PC-3 (cell line): ENCODE results near the gene SEMA6B. TPM values are rescaled to one million over a fixed set of nuclear protein-coding genes. Genes with fewer than 3 reads are reported as not detected.

Experiments used
- ATAC-seq: fragments of 200-7000 bp; cut with Tn5 transposase; 2 replicates; pipeline ENCODE4 v1.9.1; 2020; ENCODE audit warnings: mild to moderate bottlenecking, moderate library complexity
- BruUV-seq: library from RNA; stranded (reverse); fragments of 400-500 nt; replicated peaks from 2 replicates; lab custom pipeline; 2021; lab: Mats Ljungman, UMichigan
- CTCF ChIA-PET: fragments of 300-600 bp; sonication (Branson Sonifier 250); formaldehyde crosslinking; loops from one replicate; lab custom pipeline; 2022; ENCODE audit warnings: antibody characterized with exemption; lab: Charles Lee
- POLR2A ChIA-PET: fragments of 300-600 bp; sonication (Branson Sonifier 250); formaldehyde crosslinking; loops from one replicate; lab custom pipeline; 2022; ENCODE audit warnings: antibody characterized with exemption; ENCODE audit not compliant: unreplicated experiment; lab: Charles Lee
- DNase-seq: peaks from one replicate; pipeline ENCODE4 v3.0.0-alpha.2; 2015
- H2AFZ ChIP-seq: fragments of 300-600 bp; sonication (generic); 2 replicates; pipeline ENCODE4 v1.6.0; 2016; ENCODE audit warnings: antibody characterized with exemption, low read length
- H3F3A ChIP-seq: fragments of 300-600 bp; sonication (generic); one replicate; pipeline ENCODE4 v1.6.0; 2017; ENCODE audit warnings: antibody characterized with exemption, low read length, control low read depth, mild to moderate bottlenecking; ENCODE audit not compliant: unreplicated experiment
- H3K27ac ChIP-seq: fragments of 300-600 bp; sonication (generic); 2 replicates; pipeline ENCODE4 v1.5.1; 2016; ENCODE audit warnings: mild to moderate bottlenecking, low read length
- H3K27me3 ChIP-seq: fragments of 300-600 bp; sonication (generic); 2 replicates; pipeline ENCODE4 v1.6.1; 2016; ENCODE audit warnings: low read length, mixed read lengths
- H3K36me3 ChIP-seq: fragments of 300-600 bp; sonication (generic); 2 replicates; pipeline ENCODE4 v1.6.1; 2016; ENCODE audit warnings: low read depth, mixed run types, low read length, mixed read lengths
- H3K4me1 ChIP-seq: fragments of 300-600 bp; sonication (generic); 2 replicates; pipeline ENCODE4 v1.5.1; 2016; ENCODE audit warnings: low read length; ENCODE audit not compliant: insufficient read depth
- H3K4me2 ChIP-seq: fragments of 300-600 bp; sonication (generic); 2 replicates; pipeline ENCODE4 v1.6.0; 2016; ENCODE audit warnings: low read length
- H3K4me3 ChIP-seq: fragments of 300-600 bp; sonication (generic); 2 replicates; pipeline ENCODE4 v1.5.1; 2016; ENCODE audit warnings: mild to moderate bottlenecking, low read length, mixed read lengths
- H3K79me2 ChIP-seq: fragments of 300-600 bp; sonication (generic); 2 replicates; pipeline ENCODE4 v1.6.1; 2017; ENCODE audit warnings: low read length, mixed read lengths
- H3K9ac ChIP-seq: fragments of 300-600 bp; sonication (generic); 2 replicates; pipeline ENCODE4 v1.6.0; 2016; ENCODE audit warnings: mild to moderate bottlenecking, low read length
- H3K9me2 ChIP-seq: fragments of 300-600 bp; sonication (generic); replicated peaks from 2 replicates; pipeline ENCODE4 v1.6.1; 2016; ENCODE audit warnings: mixed run types, low read length, mixed read lengths
- H3K9me3 ChIP-seq: fragments of 300-600 bp; sonication (generic); 2 replicates; pipeline ENCODE4 v1.6.1; 2016; ENCODE audit warnings: low read length, mixed read lengths
- H4K20me1 ChIP-seq: fragments of 300-600 bp; sonication (generic); 2 replicates; pipeline ENCODE4 v1.6.1; 2016; ENCODE audit warnings: low read length, mixed read lengths
- EZH2 ChIP-seq: fragments of 300-600 bp; sonication (generic); IDR thresholded peaks from one replicate; pipeline ENCODE4 v1.6.1; 2017; ENCODE audit warnings: antibody characterized with exemption, mild to moderate bottlenecking, low read length; ENCODE audit not compliant: unreplicated experiment
- EZH2phosphoT487 ChIP-seq: fragments of 300-600 bp; sonication (generic); IDR thresholded peaks from 2 replicates; pipeline ENCODE4 v1.6.1; 2018; ENCODE audit warnings: mild to moderate bottlenecking, antibody characterized with exemption, low read length, borderline replicate concordance
- intact Hi-C: fragments of 100-400 bp; cut with micrococcal nuclease; formaldehyde crosslinking; loops from 2 replicates; pipeline ENCODE4 v1.9.0; 2023
- total RNA-seq: library from RNA; depleted of rRNA; stranded (reverse); fragments of >200 nt; gene quantifications from 2 replicates; pipeline ENCODE4 v1.2.3, GENCODE V29; 2014
- TF ChIP-seq, protein P1 (sequence below): fragments of 300-600 bp; sonication (generic); conservative IDR thresholded peaks from 2 replicates; pipeline ENCODE4 v1.5.1; 2017; ENCODE audit warnings: antibody characterized with exemption, low read depth, mild to moderate bottlenecking, low read length

The SEMA6B gene
- total RNA-seq, 1 experiment from 2014 or later, result 9.0 TPM

DNA sequence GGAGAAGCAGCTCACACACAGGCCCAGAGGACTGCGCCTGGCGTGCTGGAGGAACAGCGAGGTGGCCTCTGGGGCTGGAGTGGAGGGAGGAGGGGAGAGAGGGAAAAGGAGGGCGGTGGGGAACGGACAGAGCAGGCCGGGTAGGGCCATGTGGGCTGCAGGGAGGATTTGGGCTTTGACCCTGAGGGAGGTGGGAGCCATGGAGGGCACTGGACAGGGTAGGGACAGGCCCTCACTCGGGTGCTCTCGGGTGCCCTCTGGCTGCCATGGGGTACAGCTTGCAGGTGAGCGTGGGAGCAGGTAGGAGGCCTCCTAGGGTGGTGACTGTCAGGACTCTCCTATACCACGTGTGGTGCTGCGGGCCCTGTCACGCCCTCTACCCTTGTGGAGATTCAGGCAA lies 64.0 kb downstream of the SEMA6B start:
- POLR2A ChIA-PET, result no interaction called here
- CTCF ChIA-PET, result interaction anchor here (0.5 kb wide), 1 partner anchor 10 kb away, joined by 10 read pairs; no protein-coding TSS in a partner anchor
- TF ChIP-seq EZH2phosphoT487 (no peak), EZH2 (no peak)
- TF ChIP-seq, protein P1, sequence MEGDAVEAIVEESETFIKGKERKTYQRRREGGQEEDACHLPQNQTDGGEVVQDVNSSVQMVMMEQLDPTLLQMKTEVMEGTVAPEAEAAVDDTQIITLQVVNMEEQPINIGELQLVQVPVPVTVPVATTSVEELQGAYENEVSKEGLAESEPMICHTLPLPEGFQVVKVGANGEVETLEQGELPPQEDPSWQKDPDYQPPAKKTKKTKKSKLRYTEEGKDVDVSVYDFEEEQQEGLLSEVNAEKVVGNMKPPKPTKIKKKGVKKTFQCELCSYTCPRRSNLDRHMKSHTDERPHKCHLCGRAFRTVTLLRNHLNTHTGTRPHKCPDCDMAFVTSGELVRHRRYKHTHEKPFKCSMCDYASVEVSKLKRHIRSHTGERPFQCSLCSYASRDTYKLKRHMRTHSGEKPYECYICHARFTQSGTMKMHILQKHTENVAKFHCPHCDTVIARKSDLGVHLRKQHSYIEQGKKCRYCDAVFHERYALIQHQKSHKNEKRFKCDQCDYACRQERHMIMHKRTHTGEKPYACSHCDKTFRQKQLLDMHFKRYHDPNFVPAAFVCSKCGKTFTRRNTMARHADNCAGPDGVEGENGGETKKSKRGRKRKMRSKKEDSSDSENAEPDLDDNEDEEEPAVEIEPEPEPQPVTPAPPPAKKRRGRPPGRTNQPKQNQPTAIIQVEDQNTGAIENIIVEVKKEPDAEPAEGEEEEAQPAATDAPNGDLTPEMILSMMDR, result peak; percentile 46
- DNase-seq (no peak), ATAC-seq (peak; percentile 87)
- peaks cover 28% of the 10 kb centered on the region for H3K36me3 ChIP-seq
- no TSS peak for BruUV-seq
- H3K4me1 ChIP-seq, result no peaks in the 10 kb centered on the region
- H4K20me1 ChIP-seq, result no peaks in the 10 kb centered on the region
- no peaks in the 10 kb centered on the region for H3F3A ChIP-seq
- H3K4me2 ChIP-seq, result no peak overlapping the region
- no peak overlapping the region for H3K4me3 ChIP-seq
- no peaks in the 10 kb centered on the region for H3K79me2 ChIP-seq
- H3K27me3 ChIP-seq, result no peaks in the 10 kb centered on the region
- H3K9me3 ChIP-seq, result no peaks in the 10 kb centered on the region
- intact Hi-C loops, result no loop called here
- no peak overlapping the region for H2AFZ ChIP-seq
- H3K9ac ChIP-seq, result no peak overlapping the region
- H3K27ac ChIP-seq, result no peak overlapping the region
- H3K9me2 ChIP-seq, result no peaks in the 10 kb centered on the region

DNA sequence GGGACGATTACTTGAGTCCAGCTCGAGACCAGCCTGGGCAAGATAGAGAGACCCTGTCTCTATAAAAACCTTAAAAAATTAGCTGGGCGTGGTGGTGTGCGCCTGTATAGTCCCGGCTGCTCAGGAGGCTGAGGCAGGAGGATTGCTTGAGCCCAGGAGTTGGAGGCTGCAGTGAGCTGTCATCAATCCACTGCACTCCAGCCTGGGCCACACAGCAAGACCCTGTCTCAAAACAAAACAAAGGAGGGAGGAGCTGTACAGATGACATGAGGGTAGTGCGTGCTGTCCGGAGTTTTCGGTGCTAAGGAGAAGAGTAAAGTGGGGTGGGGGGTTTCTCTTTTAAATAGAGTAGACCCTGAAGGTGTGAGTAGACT lies 64.8 kb downstream of the SEMA6B start:
- Histone ChIP-seq H3K4me3 (no peak overlapping the region), H3K9me2 (no peaks in the 10 kb centered on the region), H3K27me3 (no peaks in the 10 kb centered on the region), H3K9me3 (no peaks in the 10 kb centered on the region), H3K4me1 (no peaks in the 10 kb centered on the region), H3K36me3 (peaks cover 28% of the 10 kb centered on the region), H3K4me2 (no peak overlapping the region), H3K27ac (no peak overlapping the region), H3K9ac (no peak overlapping the region), H2AFZ (no peak overlapping the region), H3F3A (no peaks in the 10 kb centered on the region), H3K79me2 (no peaks in the 10 kb centered on the region), H4K20me1 (no peaks in the 10 kb centered on the region)
- BruUV-seq, result no TSS peak
- no peak for ATAC-seq
- DNase-seq, result no peak
- ChIA-PET CTCF (no interaction called here), POLR2A (no interaction called here)
- intact Hi-C loops, result no loop called here
- TF ChIP-seq EZH2phosphoT487, result no peak
- TF ChIP-seq, protein P1, result no peak
- TF ChIP-seq EZH2, result no peak

DNA sequence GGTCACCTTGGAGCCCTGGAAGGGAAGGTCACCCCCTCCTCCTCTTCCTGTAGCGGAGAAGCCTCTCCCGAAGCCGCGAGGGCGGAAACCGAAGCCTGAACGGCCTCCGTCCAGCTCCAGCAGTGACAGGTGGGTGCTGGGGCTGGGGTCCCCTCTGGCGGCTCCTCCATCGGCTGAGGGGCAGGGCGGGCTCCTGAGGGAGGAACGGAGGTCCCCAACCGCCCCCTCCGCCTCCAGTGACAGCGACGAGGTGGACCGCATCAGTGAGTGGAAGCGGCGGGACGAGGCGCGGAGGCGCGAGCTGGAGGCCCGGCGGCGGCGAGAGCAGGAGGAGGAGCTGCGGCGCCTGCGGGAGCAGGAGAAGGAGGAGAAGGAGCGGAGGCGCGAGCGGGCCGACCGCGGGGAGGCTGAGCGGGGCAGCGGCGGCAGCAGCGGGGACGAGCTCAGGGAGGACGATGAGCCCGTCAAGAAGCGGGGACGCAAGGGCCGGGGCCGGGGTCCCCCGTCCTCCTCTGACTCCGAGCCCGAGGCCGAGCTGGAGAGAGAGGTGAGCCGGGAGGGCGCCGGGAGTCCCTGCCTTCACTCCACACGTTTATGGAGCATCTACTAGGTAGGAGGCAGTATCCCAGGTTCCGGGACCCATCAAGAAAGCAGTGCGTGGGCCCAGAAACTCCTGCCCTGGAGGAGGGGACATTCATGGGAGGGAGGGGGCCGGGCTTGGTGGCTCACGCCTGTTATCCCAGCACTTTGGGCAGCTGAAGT lies 65.4 kb downstream of the SEMA6B start:
- ChIA-PET POLR2A (no interaction called here), CTCF (no interaction called here)
- no peaks in the 10 kb centered on the region for H4K20me1 ChIP-seq
- H3K79me2 ChIP-seq, result no peaks in the 10 kb centered on the region
- H3K9me2 ChIP-seq, result no peaks in the 10 kb centered on the region
- H3K4me3 ChIP-seq, result no peak overlapping the region
- H3K36me3 ChIP-seq, result peaks cover 28% of the 10 kb centered on the region
- TF ChIP-seq EZH2phosphoT487 (no peak), EZH2 (no peak)
- TF ChIP-seq, protein P1, result no peak
- H3F3A ChIP-seq, result no peaks in the 10 kb centered on the region
- no TSS peak for BruUV-seq
- intact Hi-C loops, result no loop called here
- H3K27ac ChIP-seq, result no peak overlapping the region
- ATAC-seq, result no peak
- H3K4me2 ChIP-seq, result no peak overlapping the region
- H2AFZ ChIP-seq, result no peak overlapping the region
- H3K9ac ChIP-seq, result no peak overlapping the region
- no peaks in the 10 kb centered on the region for H3K4me1 ChIP-seq
- no peaks in the 10 kb centered on the region for H3K27me3 ChIP-seq
- DNase-seq, result no peak
- no peaks in the 10 kb centered on the region for H3K9me3 ChIP-seq
